Measurements from ENCODE around the gene LLPH.

The LLPH gene

GRCh38 chr12:66087365-66087943, 43.1 kb downstream of the LLPH start:
- peak; percentile 35 for DNase-seq

GRCh38 chr12:66085998-66086397, 44.6 kb downstream of the LLPH start:
- DNase-seq = no peak

DNA sequence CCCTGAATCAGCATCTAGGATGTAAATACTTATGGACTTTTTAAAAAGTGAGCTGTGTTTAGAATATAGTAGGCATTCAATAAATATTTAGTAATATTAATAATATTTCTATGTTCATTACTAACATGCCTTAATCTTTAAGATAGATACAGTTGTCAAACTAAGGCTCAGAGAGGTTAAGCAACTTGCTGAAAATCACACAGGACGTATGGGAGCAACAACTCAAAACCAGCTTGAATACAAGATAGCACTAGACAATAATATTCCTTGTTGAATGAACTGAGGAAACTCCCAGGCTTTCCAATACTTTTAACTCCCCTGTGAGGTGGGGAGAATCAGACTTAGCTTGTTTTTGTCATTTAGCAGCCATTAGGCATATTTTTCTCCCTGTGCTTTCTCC, 45.3 kb downstream of the LLPH start:
- DNase-seq = no peak

GRCh38 chr12:66083766-66084165, 46.8 kb downstream of the LLPH start:
- no peak for DNase-seq

DNA sequence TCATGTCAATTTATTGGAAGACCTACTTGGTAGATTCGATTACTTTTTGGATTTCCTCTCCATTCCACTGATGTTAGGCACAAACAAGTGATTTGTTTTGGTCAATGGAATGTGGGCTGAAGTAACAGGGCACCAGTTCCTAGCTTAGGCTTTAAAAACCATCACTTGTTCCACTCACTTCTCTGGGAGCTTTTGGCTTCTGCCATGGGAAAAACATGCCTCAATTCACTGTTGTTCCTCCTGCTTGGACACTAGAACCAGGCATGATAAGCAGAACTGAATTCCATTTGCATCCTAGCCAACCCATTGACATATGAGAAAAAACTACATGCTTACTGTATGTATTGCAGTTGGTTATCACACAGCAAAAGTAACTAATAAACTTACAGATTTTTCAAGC, 47.8 kb downstream of the LLPH start:
- DNase-seq = no peak

DNA sequence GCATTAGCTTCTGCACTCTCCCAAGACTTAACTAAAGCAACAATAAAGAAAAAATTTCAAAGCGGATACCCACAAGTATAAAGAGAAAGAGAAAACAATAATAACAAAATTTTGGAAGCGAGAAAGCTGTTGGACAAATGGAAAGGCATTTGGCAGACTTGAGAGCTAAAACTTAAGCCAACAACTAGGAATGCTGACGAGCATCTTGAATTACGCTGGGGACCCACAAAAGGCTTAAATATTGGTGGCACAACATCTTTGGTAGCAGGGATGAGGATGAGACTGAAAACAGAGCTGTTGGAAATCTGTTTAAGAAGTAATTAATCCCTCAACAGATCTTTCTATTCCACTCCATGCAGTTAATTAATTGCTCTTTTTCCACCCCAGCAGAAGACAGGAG, 49.8 kb downstream of the LLPH start:
- DNase-seq = no peak

DNA sequence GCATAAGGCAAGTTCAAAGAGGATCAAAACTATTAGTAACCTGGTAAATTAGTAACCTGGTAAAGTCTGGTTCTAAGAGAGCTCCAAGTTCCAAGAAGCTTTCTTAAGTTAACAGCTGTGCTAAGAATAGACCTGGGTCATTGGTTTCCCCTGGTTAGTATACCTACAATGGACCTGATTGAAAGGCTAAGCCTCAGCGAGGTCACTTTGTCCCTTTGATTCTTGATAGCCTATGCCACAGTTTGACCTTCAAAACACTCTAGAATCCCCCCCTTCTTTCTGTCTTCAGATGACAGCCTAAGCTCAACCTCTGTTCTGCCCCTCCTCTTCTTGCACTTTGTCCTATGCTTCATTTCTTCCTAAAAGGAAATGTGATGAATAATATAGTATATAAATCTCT, 53.0 kb downstream of the LLPH start:
- no peak for DNase-seq

- no peak for DNase-seq
These were observed 56.0 kb downstream of the LLPH start for GRCh38 chr12:66074561-66074960.

DNA sequence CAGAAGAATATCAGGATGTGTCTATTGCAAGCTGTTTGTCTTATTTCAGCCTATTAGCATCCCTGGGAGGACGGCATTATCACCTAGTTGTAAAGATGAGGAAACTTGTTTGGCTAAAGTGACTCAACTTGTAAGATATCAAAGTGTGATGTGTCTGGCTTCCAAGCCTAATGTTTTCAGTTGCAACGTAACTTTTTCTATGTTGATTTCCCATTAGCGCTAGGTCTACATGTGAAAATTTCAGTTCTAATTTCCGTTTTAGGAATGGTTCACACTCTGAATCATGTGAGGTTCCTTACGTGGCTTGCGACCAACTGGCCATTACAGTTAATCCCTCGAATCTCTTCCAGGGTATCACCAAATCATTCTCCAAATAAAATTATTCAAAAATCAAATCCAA, 58.0 kb downstream of the LLPH start:
- no peak for DNase-seq

DNA sequence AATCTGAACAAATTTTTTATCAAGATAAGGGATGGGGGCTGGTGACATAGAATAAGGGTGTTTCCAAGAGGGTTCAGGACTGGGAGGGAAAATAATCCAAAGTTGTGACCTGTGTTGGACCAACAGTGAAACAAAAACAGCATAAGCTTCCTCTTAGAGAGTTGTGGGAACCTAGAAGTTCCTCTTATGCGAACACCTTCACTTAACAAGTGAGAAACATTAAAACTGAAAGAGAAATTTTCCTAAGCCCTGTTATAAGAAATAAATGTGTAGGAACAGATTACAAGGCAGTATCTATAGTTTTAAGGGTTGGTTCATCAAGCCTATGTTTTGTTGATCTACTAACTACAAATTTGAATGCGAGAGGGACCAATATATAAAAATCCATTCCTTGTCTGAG, 58.4 kb downstream of the LLPH start:
- DNase-seq = no peak

DNA sequence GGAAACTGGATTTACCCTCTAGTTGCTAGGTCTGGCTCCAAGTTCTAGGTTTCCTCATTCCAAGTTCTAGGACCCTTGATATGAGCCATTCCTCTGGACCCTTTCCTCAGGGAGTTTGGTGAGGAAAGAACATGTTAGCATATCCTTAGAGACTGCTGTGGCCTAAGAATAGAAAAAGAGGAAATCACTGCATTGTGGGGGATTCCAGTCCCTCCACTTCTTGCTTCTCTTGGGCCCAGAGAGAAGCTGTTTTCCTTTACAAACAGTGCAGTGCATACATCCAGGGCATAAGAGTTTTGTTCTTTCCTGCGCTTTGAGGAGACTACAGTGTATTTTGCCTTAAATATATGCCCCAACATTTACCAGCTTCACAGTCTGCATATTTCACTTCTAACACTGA, 59.0 kb downstream of the LLPH start:
- no peak for DNase-seq

DNA sequence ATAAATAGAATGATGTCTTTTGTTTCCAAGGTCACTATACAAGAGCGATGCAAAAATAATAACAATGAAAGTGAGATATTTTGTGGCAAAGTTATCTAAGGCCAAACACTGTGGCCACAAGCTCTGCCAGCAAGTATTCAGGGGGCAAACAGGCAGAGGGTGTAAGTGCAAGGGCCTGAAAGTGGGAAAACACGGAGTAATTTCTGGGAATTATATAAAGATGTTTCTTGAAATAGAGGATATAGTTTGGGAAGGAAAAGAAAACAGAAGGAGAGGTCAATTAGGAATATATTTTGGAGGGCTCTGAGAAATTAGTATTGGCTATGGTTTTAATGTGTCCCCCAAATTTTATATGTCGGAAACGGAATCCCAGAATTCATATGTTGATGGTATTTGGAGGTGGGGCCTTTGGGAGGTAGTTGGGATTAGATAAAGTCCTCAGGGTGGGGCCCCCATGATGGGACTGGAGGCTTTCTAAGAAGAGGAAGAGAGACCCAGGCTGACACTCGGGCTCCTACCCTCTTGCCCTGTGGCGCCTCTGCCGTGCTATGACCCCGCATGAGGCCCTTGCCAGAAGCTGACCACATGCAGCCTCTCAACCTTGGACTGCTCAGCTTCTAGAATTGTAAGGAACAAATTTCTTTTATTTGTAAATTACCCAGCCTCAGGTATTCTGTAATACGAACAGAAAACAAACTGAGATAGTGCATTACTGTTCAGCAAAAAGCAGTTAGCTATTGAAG, 60.0 kb downstream of the LLPH start:
- DNase-seq = no peak

- no peak for DNase-seq
These were observed 63.5 kb downstream of the LLPH start for GRCh38 chr12:66066929-66067523.

All from CD4-positive, alpha-beta T cell treated with Interleukin-21 for 1 hour (primary cell).